Measurements from ENCODE around the gene BPIFB6. TPM values are rescaled to one million over a fixed set of nuclear protein-coding genes. Genes with fewer than 3 reads are reported as not detected.

Gene BPIFB6
- total RNA-seq, 2 experiments from 2014 or later: not detected

- Mint-ChIP-seq H3K4me1 (ENCODE audit: low read depth) (no peaks in the 10 kb centered on the region), H3K9me3 (ENCODE audit: insufficient read depth) (no peaks in the 10 kb centered on the region), H3K27me3 (ENCODE audit: low read depth) (no peaks in the 10 kb centered on the region), H3K4me3 (no peak overlapping the region), H3K36me3 (ENCODE audit: low read depth) (no peaks in the 10 kb centered on the region), H3K27ac (no peak overlapping the region)
- CTCF ChIA-PET: no interaction called here
- no peak for ATAC-seq
- POLR2A ChIA-PET: no interaction called here
- DNase-seq: no peak
These were observed 31.8 kb downstream of the BPIFB6 start for GRCh38 chr20:33063271-33063670.

- ChIA-PET CTCF (interaction anchor here (1.5 kb wide), 1 partner anchor 30 kb away, joined by 3 read pairs; no protein-coding TSS in a partner anchor), POLR2A (no interaction called here)
- DNase-seq (no peak), ATAC-seq (no peak)
- H3K36me3 Mint-ChIP-seq (ENCODE audit: low read depth): no peaks in the 10 kb centered on the region
- H3K4me1 Mint-ChIP-seq (ENCODE audit: low read depth): no peaks in the 10 kb centered on the region
- H3K27me3 Mint-ChIP-seq (ENCODE audit: low read depth): no peaks in the 10 kb centered on the region
- H3K4me3 Mint-ChIP-seq: no peak overlapping the region
- no peaks in the 10 kb centered on the region for H3K9me3 Mint-ChIP-seq (ENCODE audit: insufficient read depth)
- no peak overlapping the region for H3K27ac Mint-ChIP-seq
These were observed 33.3 kb downstream of the BPIFB6 start for GRCh38 chr20:33064572-33065287.

GRCh38 chr20:33065785-33066184, 34.3 kb downstream of the BPIFB6 start:
- H3K9me3 Mint-ChIP-seq (ENCODE audit: insufficient read depth): no peaks in the 10 kb centered on the region
- ChIA-PET POLR2A (no interaction called here), CTCF (interaction anchor here (1.5 kb wide), 1 partner anchor 29 kb away, joined by 3 read pairs; no protein-coding TSS in a partner anchor)
- H3K27me3 Mint-ChIP-seq (ENCODE audit: low read depth): no peaks in the 10 kb centered on the region
- ATAC-seq: no peak
- H3K36me3 Mint-ChIP-seq (ENCODE audit: low read depth): no peaks in the 10 kb centered on the region
- no peak overlapping the region for H3K4me3 Mint-ChIP-seq
- no peak for DNase-seq
- H3K27ac Mint-ChIP-seq: no peak overlapping the region
- no peaks in the 10 kb centered on the region for H3K4me1 Mint-ChIP-seq (ENCODE audit: low read depth)

GRCh38 chr20:33067806-33068205, 36.4 kb downstream of the BPIFB6 start:
- peak overlapping the region; percentile 60 for H3K27ac Mint-ChIP-seq
- no peaks in the 10 kb centered on the region for H3K4me1 Mint-ChIP-seq (ENCODE audit: low read depth)
- ATAC-seq: no peak
- no peaks in the 10 kb centered on the region for H3K36me3 Mint-ChIP-seq (ENCODE audit: low read depth)
- no peak for DNase-seq
- CTCF ChIA-PET: interaction anchor here (1.3 to 1.8 kb wide), 3 partner anchors 9 to 122 kb away, joined by 4 to 7 read pairs (median 5); no protein-coding TSS in a partner anchor
- no peaks in the 10 kb centered on the region for H3K9me3 Mint-ChIP-seq (ENCODE audit: insufficient read depth)
- H3K4me3 Mint-ChIP-seq: no peak overlapping the region
- POLR2A ChIA-PET: no interaction called here
- H3K27me3 Mint-ChIP-seq (ENCODE audit: low read depth): no peaks in the 10 kb centered on the region

GRCh38 chr20:33068251-33068939, 36.9 kb downstream of the BPIFB6 start:
- CTCF ChIA-PET: interaction anchor here (1.8 kb wide), 1 partner anchor 12 kb away, joined by 7 read pairs; no protein-coding TSS in a partner anchor
- DNase-seq: no peak
- no peak for ATAC-seq
- Mint-ChIP-seq H3K27me3 (ENCODE audit: low read depth) (no peaks in the 10 kb centered on the region), H3K27ac (peak overlapping the region; percentile 60), H3K4me1 (ENCODE audit: low read depth) (no peaks in the 10 kb centered on the region), H3K9me3 (ENCODE audit: insufficient read depth) (no peaks in the 10 kb centered on the region), H3K36me3 (ENCODE audit: low read depth) (no peaks in the 10 kb centered on the region), H3K4me3 (no peak overlapping the region)
- POLR2A ChIA-PET: interaction anchor here (0.5 kb wide), 1 partner anchor 123 kb away, joined by 3 read pairs; no protein-coding TSS in a partner anchor

- H3K4me3 Mint-ChIP-seq: no peak overlapping the region
- ChIA-PET POLR2A (no interaction called here), CTCF (no interaction called here)
- DNase-seq: no peak
- H3K9me3 Mint-ChIP-seq (ENCODE audit: insufficient read depth): no peaks in the 10 kb centered on the region
- ATAC-seq: no peak
- no peaks in the 10 kb centered on the region for H3K27me3 Mint-ChIP-seq (ENCODE audit: low read depth)
- no peaks in the 10 kb centered on the region for H3K4me1 Mint-ChIP-seq (ENCODE audit: low read depth)
- H3K27ac Mint-ChIP-seq: no peak overlapping the region
- no peaks in the 10 kb centered on the region for H3K36me3 Mint-ChIP-seq (ENCODE audit: low read depth)
These were observed 38.2 kb downstream of the BPIFB6 start for GRCh38 chr20:33069673-33070072.

GRCh38 chr20:33070111-33071053, 38.9 kb downstream of the BPIFB6 start:
- POLR2A ChIA-PET: no interaction called here
- H3K4me3 Mint-ChIP-seq: no peak overlapping the region

GRCh38 chr20:33071198-33071597, 39.8 kb downstream of the BPIFB6 start:
- ATAC-seq: no peak
- CTCF ChIA-PET: interaction anchor here (1.2 kb wide), 1 partner anchor 126 kb away, joined by 4 read pairs; no protein-coding TSS in a partner anchor

More at GRCh38 chr20:33070111-33071053, 38.9 kb downstream of the BPIFB6 start:
- DNase-seq: no peak
- H3K27ac Mint-ChIP-seq: no peak overlapping the region
- CTCF ChIA-PET: no interaction called here
- no peak for ATAC-seq
- H3K27me3 Mint-ChIP-seq (ENCODE audit: low read depth): no peaks in the 10 kb centered on the region
- H3K36me3 Mint-ChIP-seq (ENCODE audit: low read depth): no peaks in the 10 kb centered on the region
- no peaks in the 10 kb centered on the region for H3K9me3 Mint-ChIP-seq (ENCODE audit: insufficient read depth)
- H3K4me1 Mint-ChIP-seq (ENCODE audit: low read depth): no peaks in the 10 kb centered on the region

GRCh38 chr20:33072362-33072761, 40.9 kb downstream of the BPIFB6 start:
- H3K9me3 Mint-ChIP-seq (ENCODE audit: insufficient read depth): no peaks in the 10 kb centered on the region
- ChIA-PET POLR2A (no interaction called here), CTCF (interaction anchor here (1.2 kb wide), 1 partner anchor 127 kb away, joined by 4 read pairs; no protein-coding TSS in a partner anchor)
- no peaks in the 10 kb centered on the region for H3K4me1 Mint-ChIP-seq (ENCODE audit: low read depth)
- H3K27ac Mint-ChIP-seq: no peak overlapping the region
- no peaks in the 10 kb centered on the region for H3K36me3 Mint-ChIP-seq (ENCODE audit: low read depth)
- DNase-seq (no peak), ATAC-seq (no peak)
- H3K4me3 Mint-ChIP-seq: no peak overlapping the region
- no peaks in the 10 kb centered on the region for H3K27me3 Mint-ChIP-seq (ENCODE audit: low read depth)

More at GRCh38 chr20:33071198-33071597, 39.8 kb downstream of the BPIFB6 start:
- Mint-ChIP-seq H3K27ac (no peak overlapping the region), H3K36me3 (ENCODE audit: low read depth) (no peaks in the 10 kb centered on the region), H3K4me1 (ENCODE audit: low read depth) (no peaks in the 10 kb centered on the region), H3K27me3 (ENCODE audit: low read depth) (no peaks in the 10 kb centered on the region), H3K4me3 (no peak overlapping the region), H3K9me3 (ENCODE audit: insufficient read depth) (no peaks in the 10 kb centered on the region)
- POLR2A ChIA-PET: no interaction called here
- DNase-seq: no peak

- H3K9me3 Mint-ChIP-seq (ENCODE audit: insufficient read depth): no peaks in the 10 kb centered on the region
- H3K27me3 Mint-ChIP-seq (ENCODE audit: low read depth): no peaks in the 10 kb centered on the region
- H3K27ac Mint-ChIP-seq: no peak overlapping the region
- ATAC-seq: no peak
- no peak for DNase-seq
- H3K36me3 Mint-ChIP-seq (ENCODE audit: low read depth): no peaks in the 10 kb centered on the region
- ChIA-PET POLR2A (no interaction called here), CTCF (no interaction called here)
- no peak overlapping the region for H3K4me3 Mint-ChIP-seq
- no peaks in the 10 kb centered on the region for H3K4me1 Mint-ChIP-seq (ENCODE audit: low read depth)
These were observed 41.4 kb downstream of the BPIFB6 start for GRCh38 chr20:33072813-33073212.

- CTCF ChIA-PET: interaction anchor here (1.2 kb wide), 1 partner anchor 173 kb away, joined by 3 read pairs; no protein-coding TSS in a partner anchor
- DNase-seq: no peak
- POLR2A ChIA-PET: no interaction called here
- H3K27me3 Mint-ChIP-seq (ENCODE audit: low read depth): no peaks in the 10 kb centered on the region
- H3K4me3 Mint-ChIP-seq: no peak overlapping the region
- H3K4me1 Mint-ChIP-seq (ENCODE audit: low read depth): no peaks in the 10 kb centered on the region
- ATAC-seq: no peak
- no peak overlapping the region for H3K27ac Mint-ChIP-seq
- H3K9me3 Mint-ChIP-seq (ENCODE audit: insufficient read depth): no peaks in the 10 kb centered on the region
- no peaks in the 10 kb centered on the region for H3K36me3 Mint-ChIP-seq (ENCODE audit: low read depth)
These were observed 43.2 kb downstream of the BPIFB6 start for GRCh38 chr20:33074675-33075074.

Measured in activated CD8-positive, alpha-beta T cell treated with anti-CD3 and anti-CD28 coated beads, Interleukin-2, amount 10 ng/mL, durations not matched to agents 7 days and 5 days (primary cell).